K562 (cell line): ENCODE results near the gene SMARCA1. TPM values are rescaled to one million over a fixed set of nuclear protein-coding genes. Genes with fewer than 3 reads are reported as not detected.

ENCODE experiments used
- ATAC-seq: fragments of 200-7000 bp; cut with Tn5 transposase; 3 replicates; pipeline ENCODE4 v1.9.1; 2020; ENCODE audit warnings: moderate library complexity
- BruUV-seq: library from RNA; stranded (reverse); fragments of 400-500 nt; replicated peaks from 2 replicates; lab custom pipeline; 2021; lab: Mats Ljungman, UMichigan
- CTCF ChIA-PET: fragments of 300-600 bp; formaldehyde crosslinking; extraction: SDS; loops from one replicate; lab custom pipeline; 2021; ENCODE audit warnings: low intra/inter-chr PET ratio; lab: Yijun Ruan, JAX
- POLR2A ChIA-PET: fragments of 300-600, 350-650 bp; sonication (Branson Sonifier 250); formaldehyde crosslinking; extraction: SDS; loops from one replicate; lab custom pipeline; 2021; ENCODE audit warnings: antibody characterized with exemption, inconsistent platforms; lab: Yijun Ruan, JAX
- DNase-seq, 4 experiments: peaks; one replicate each; pipeline versions ENCODE4 v3.0.0 to v3.0.0-alpha.2; 2011 to 2018; ENCODE audit warnings: low spot score in 3 of 4, mixed read lengths in 3 of 4; ENCODE audit errors: extremely low read depth in 1 of 4
- FAIRE-seq: peaks from 2 replicates; lab custom pipeline; 2011; peaks lifted over from hg19 to GRCh38; lab: Jason Lieb, UNC
- H2AFZ ChIP-seq: 2 replicates; pipeline ENCODE4 v1.6.0; 2011; ENCODE audit warnings: low read depth, low read length, control low read depth, inconsistent platforms
- H3K27ac ChIP-seq: fragments of 200-600 bp; 3 replicates; pipeline ENCODE4 v1.8.0; 2011; ENCODE audit warnings: low read depth, mild to moderate bottlenecking, control low read depth, inconsistent platforms, low read length, moderate library complexity, mixed read lengths; ENCODE audit errors: extremely low read depth
- H3K27me3 ChIP-seq, 2 experiments: fragments of 300-600 bp in 1 of 2; 2 replicates in 1 of 2; 3 replicates in 1 of 2; pipeline versions ENCODE4 v1.6.0 to v1.8.0; 2011; ENCODE audit warnings: inconsistent platforms in 2 of 2, low read length in 2 of 2, mild to moderate bottlenecking in 1 of 2, mixed read lengths in 1 of 2, moderate library complexity in 1 of 2; ENCODE audit not compliant: control insufficient read depth in 2 of 2, insufficient read depth in 2 of 2
- H3K36me3 ChIP-seq: fragments of 300-600 bp; 3 replicates; pipeline ENCODE4 v1.8.0; 2011; ENCODE audit warnings: mild to moderate bottlenecking, low read length, inconsistent platforms; ENCODE audit not compliant: control insufficient read depth, insufficient read depth
- H3K4me1 ChIP-seq, 2 experiments: fragments of 200-600 bp in 1 of 2; replicated peaks in 1 of 2; 2 replicates in 1 of 2; 3 replicates in 1 of 2; pipeline versions ENCODE4 v1.5.1 to v1.8.0; 2011; ENCODE audit warnings: inconsistent platforms in 2 of 2, low read length in 2 of 2, mild to moderate bottlenecking in 1 of 2, mixed read lengths in 1 of 2, moderate library complexity in 1 of 2; ENCODE audit not compliant: control insufficient read depth in 2 of 2, insufficient read depth in 2 of 2
- H3K4me2 ChIP-seq: 2 replicates; pipeline ENCODE4 v1.6.1; 2011; ENCODE audit warnings: low read length, control low read depth, inconsistent platforms, mixed read lengths; ENCODE audit not compliant: insufficient read depth
- H3K4me3 ChIP-seq: fragments of 200-600 bp; sonication (generic), shearing (Covaris generic); 2 replicates; pipeline ENCODE4 v1.5.1; 2016; ENCODE audit warnings: control low read depth, inconsistent platforms
- H3K79me2 ChIP-seq: fragments of 200-600 bp; 3 replicates; pipeline ENCODE4 v1.8.0; 2011; ENCODE audit warnings: low read length, inconsistent platforms; ENCODE audit not compliant: control insufficient read depth, insufficient read depth
- H3K9ac ChIP-seq, 2 experiments: 2 replicates each; pipeline versions ENCODE4 v1.6.0 to v1.6.1; 2011; ENCODE audit warnings: low read depth in 2 of 2, low read length in 2 of 2, control low read depth in 1 of 2, inconsistent platforms in 1 of 2, mild to moderate bottlenecking in 1 of 2, mixed read lengths in 1 of 2; ENCODE audit not compliant: insufficient read depth in 1 of 2
- H3K9me1 ChIP-seq: one replicate; pipeline ENCODE4 v1.6.0; 2011; ENCODE audit warnings: inconsistent platforms, mild to moderate bottlenecking, low read length, moderate library complexity; ENCODE audit not compliant: control insufficient read depth, insufficient read depth
- H3K9me3 ChIP-seq: replicated peaks from 2 replicates; pipeline ENCODE4 v1.5.1; 2011; ENCODE audit warnings: low read depth, low read length, inconsistent platforms; ENCODE audit not compliant: control insufficient read depth, insufficient read depth
- H4K20me1 ChIP-seq: replicated peaks from 2 replicates; pipeline ENCODE4 v1.6.1; 2011; ENCODE audit warnings: low read length, inconsistent platforms, mixed read lengths; ENCODE audit not compliant: control insufficient read depth, insufficient read depth
- CUX1 ChIP-seq: fragments of 200-800 bp; sonication (Bioruptor generic); IDR thresholded peaks from 2 replicates; pipeline ENCODE4 v1.6.1; 2016; ENCODE audit warnings: missing genetic modification characterization, missing compliant biosample characterization
- GTF3C2 ChIP-seq: IDR thresholded peaks from 3 replicates; pipeline ENCODE4 v1.6.1; 2011; ENCODE audit warnings: borderline replicate concordance, mild to moderate bottlenecking, moderate library complexity; ENCODE audit not compliant: insufficient read length; ENCODE audit errors: extremely low read depth
- KLF1 ChIP-seq: fragments of 450-650 bp; IDR thresholded peaks from 2 replicates; pipeline ENCODE4 v1.6.1; 2016; ENCODE audit warnings: missing genetic modification characterization, missing compliant biosample characterization
- LARP7 ChIP-seq: fragments of 450-650 bp; IDR thresholded peaks from 2 replicates; pipeline ENCODE4 v1.6.1; 2016
- NELFE ChIP-seq: IDR thresholded peaks from 2 replicates; pipeline ENCODE4 v1.6.1; 2011; ENCODE audit warnings: mild to moderate bottlenecking; ENCODE audit not compliant: insufficient read depth, insufficient read length
- POLR3G ChIP-seq: IDR thresholded peaks from 2 replicates; pipeline ENCODE4 v1.6.1; 2011; ENCODE audit not compliant: insufficient read length, insufficient replicate concordance; ENCODE audit errors: extremely low read depth
- TFAM ChIP-seq: fragments of 250-450 bp; sonication (Bioruptor Pico); conservative IDR thresholded peaks from 2 replicates; pipeline ENCODE4 v1.5.0; 2021; ENCODE audit warnings: mild to moderate bottlenecking, moderate library complexity
- ZC3H8 ChIP-seq: fragments of 450-650 bp; IDR thresholded peaks from 2 replicates; pipeline ENCODE4 v1.6.1; 2017
- ZNF121 ChIP-seq: sonication (generic); formaldehyde crosslinking; conservative IDR thresholded peaks from 2 replicates; pipeline ENCODE4 v1.8.0; 2022; ENCODE audit warnings: missing genetic modification reagents
- ZNF324 ChIP-seq: fragments of 250-450 bp; sonication (Bioruptor Pico); IDR thresholded peaks from 2 replicates; pipeline ENCODE4 v1.4.0; 2020; ENCODE audit warnings: mild to moderate bottlenecking
- ZNF699 ChIP-seq: fragments of 250-450 bp; sonication (Bioruptor Pico); IDR thresholded peaks from 2 replicates; pipeline ENCODE4 v1.8.0; 2021; ENCODE audit warnings: mild to moderate bottlenecking, moderate library complexity; ENCODE audit not compliant: insufficient replicate concordance
- ZNF766 ChIP-seq: fragments of 200-800 bp; sonication (Bioruptor generic); conservative IDR thresholded peaks from 2 replicates; pipeline ENCODE4 v1.6.1; 2016; ENCODE audit warnings: missing genetic modification characterization, missing compliant biosample characterization
- WGBS: fragments of 100-300 bp; shearing (Covaris generic); methylation state at CpG from one replicate; pipeline ENCODE4 v1.1.6; 2016; ENCODE audit warnings: low coverage, mixed read lengths; ENCODE audit not compliant: insufficient coverage; ENCODE audit errors: missing lambda C conversion rate; 5-methylcytosine and 5-hydroxymethylcytosine counted together
- in situ Hi-C: fragments of 300-500 bp; cut with MboI; formaldehyde crosslinking; loops from 4 replicates; pipeline ENCODE4 v1.15.0; 2018; ENCODE audit warnings: inconsistent platforms, mixed read lengths
- intact Hi-C: fragments of 100-400 bp; cut with micrococcal nuclease; formaldehyde crosslinking; loops from 2 replicates; pipeline ENCODE4 v1.14.2; 2022
- polyA plus RNA-seq, 8 experiments: library from polyadenylated mRNA; depleted of rRNA in 4 of 8; stranded (reverse) in 5 of 8; unstranded in 3 of 8; fragments of >200 nt; fragmentation: Nextera tagmentation in 2 of 8; fragmentation: Illumina TruSeq in 1 of 8; extraction: Ambion mirVana in 2 of 8; extraction: Trizol in 1 of 8; gene quantifications; 2 replicates each; pipeline versions ENCODE4 v1.2.1 to v1.2.3, GENCODE V29; 2011 to 2014; ENCODE audit warnings: inconsistent platforms in 1 of 8, missing spikeins in 1 of 8
- total RNA-seq, 7 experiments: library from RNA; depleted of rRNA in 6 of 7; stranded (reverse); fragments of >200 nt in 6 of 7; fragmentation: Illumina TruSeq in 2 of 7; extraction: Trizol in 2 of 7; gene quantifications; 2 replicates each; pipeline versions ENCODE4 v1.2.1 to v1.2.3, GENCODE V29; 2011 to 2021; ENCODE audit warnings: low replicate concordance in 1 of 7
- TF ChIP-seq, protein P1 (sequence below): sonication (generic); formaldehyde crosslinking; IDR thresholded peaks from 2 replicates; pipeline ENCODE4 v1.5.0; 2020; ENCODE audit warnings: missing genetic modification reagents

SMARCA1 gene
- total and polyA plus RNA-seq, 9 of the 15 experiments (the other 6 are each of a cell fraction or from before 2014, with no cell fraction given), result 0.42 to 3.0 (median 2.0) TPM

GRCh38 chrX:129480889-129481288 lies 42.4 kb downstream of the SMARCA1 start:
- in situ Hi-C loops (no loop called here), intact Hi-C loops (no loop called here)
- Histone ChIP-seq H4K20me1 (no peaks in the 10 kb centered on the region), H3K4me3 (no peak overlapping the region), H3K4me1 (no peaks in the 10 kb centered on the region), H3K27ac (no peak overlapping the region), H3K27me3 (no peaks in the 10 kb centered on the region), H3K9ac (no peak overlapping the region), H3K36me3 (no peaks in the 10 kb centered on the region), H3K9me1 (no peaks in the 10 kb centered on the region), H3K79me2 (no peaks in the 10 kb centered on the region), H3K9me3 (no peaks in the 10 kb centered on the region), H3K4me2 (no peak overlapping the region), H2AFZ (no peak overlapping the region)
- ChIA-PET CTCF (no interaction called here), POLR2A (no interaction called here)
- no TSS peak for BruUV-seq
- 17% methylated on average over 6 of the region's 6 CpGs for WGBS
- ATAC-seq, result no peak
- no peak for DNase-seq
- FAIRE-seq, result no peak
- no peak for TF ChIP-seq GTF3C2
- no peak for TF ChIP-seq POLR3G
- TF ChIP-seq ZNF766 (CRISPR knock-in tag), result no peak
- TF ChIP-seq ZNF121 (CRISPR knock-in tag), result no peak
- TF ChIP-seq ZNF324 (CRISPR knock-in tag), result no peak
- TF ChIP-seq NELFE, result no peak
- TF ChIP-seq ZNF699, result no peak
- no peak for TF ChIP-seq TFAM
- no peak for TF ChIP-seq ZC3H8
- TF ChIP-seq LARP7, result no peak
- no peak for TF ChIP-seq KLF1 (tag)
- TF ChIP-seq, protein P1, sequence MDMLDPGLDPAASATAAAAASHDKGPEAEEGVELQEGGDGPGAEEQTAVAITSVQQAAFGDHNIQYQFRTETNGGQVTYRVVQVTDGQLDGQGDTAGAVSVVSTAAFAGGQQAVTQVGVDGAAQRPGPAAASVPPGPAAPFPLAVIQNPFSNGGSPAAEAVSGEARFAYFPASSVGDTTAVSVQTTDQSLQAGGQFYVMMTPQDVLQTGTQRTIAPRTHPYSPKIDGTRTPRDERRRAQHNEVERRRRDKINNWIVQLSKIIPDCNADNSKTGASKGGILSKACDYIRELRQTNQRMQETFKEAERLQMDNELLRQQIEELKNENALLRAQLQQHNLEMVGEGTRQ, result no peak
- TF ChIP-seq CUX1, result no peak
